Measurements from ENCODE around the gene EIF5AL1. TPM values are rescaled to one million over a fixed set of nuclear protein-coding genes. Genes with fewer than 3 reads are reported as not detected.
"Not testable (repeated sequence)": the region's sequence is repeated elsewhere in the genome, so short reads cannot be mapped to it uniquely, and the experiment has no call there.

EIF5AL1 gene
- total RNA-seq, 1 donor from 2014 or later = 0.05 TPM

- ATAC-seq; DNase-seq (ENCODE audit: missing footprints); intact Hi-C loops (cut with DNase I): not testable (repeated sequence)
These were observed 32.1 kb downstream of the EIF5AL1 start for GRCh38 chr10:79544408-79544807.

GRCh38 chr10:79544926-79545659, 32.8 kb downstream of the EIF5AL1 start:
- ATAC-seq; DNase-seq (ENCODE audit: missing footprints); intact Hi-C loops (cut with DNase I): not testable (repeated sequence)

GRCh38 chr10:79547128-79547527, 34.8 kb downstream of the EIF5AL1 start:
- DNase-seq (ENCODE audit: missing footprints); ATAC-seq; intact Hi-C loops (cut with DNase I): not testable (repeated sequence)

- ATAC-seq = no peak
- intact Hi-C loops (cut with DNase I) = no loop called here
- no peak for DNase-seq (ENCODE audit: missing footprints)
These were observed 35.6 kb downstream of the EIF5AL1 start for GRCh38 chr10:79547973-79548372.

DNA sequence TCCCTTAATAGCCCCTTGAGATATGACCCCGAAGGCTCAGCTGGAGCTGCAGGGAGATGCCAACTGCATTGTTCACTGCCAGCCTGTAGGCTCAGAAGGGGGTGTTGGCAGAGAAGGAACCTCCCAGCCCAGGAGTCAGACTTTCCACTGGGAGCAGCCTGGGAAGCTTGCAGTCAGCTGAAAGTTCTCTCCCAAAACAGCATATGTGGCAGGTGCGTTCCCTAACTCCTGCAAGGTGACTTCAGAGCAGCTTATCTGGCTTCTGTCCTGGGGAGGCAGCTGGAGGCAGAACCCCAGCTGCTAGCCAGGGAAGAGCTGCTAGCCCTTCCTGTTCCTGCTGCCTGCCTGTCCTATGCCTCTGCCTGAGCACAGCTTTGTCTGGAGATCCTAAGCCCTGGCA, 39.8 kb downstream of the EIF5AL1 start:
- DNase-seq (ENCODE audit: missing footprints) = no peak
- ATAC-seq = no peak
- intact Hi-C loops (cut with DNase I) = no loop called here

- DNase-seq (ENCODE audit: missing footprints) (no peak), ATAC-seq (no peak)
- intact Hi-C loops (cut with DNase I) = no loop called here
These were observed 43.3 kb downstream of the EIF5AL1 start for GRCh38 chr10:79555354-79556309.

DNA sequence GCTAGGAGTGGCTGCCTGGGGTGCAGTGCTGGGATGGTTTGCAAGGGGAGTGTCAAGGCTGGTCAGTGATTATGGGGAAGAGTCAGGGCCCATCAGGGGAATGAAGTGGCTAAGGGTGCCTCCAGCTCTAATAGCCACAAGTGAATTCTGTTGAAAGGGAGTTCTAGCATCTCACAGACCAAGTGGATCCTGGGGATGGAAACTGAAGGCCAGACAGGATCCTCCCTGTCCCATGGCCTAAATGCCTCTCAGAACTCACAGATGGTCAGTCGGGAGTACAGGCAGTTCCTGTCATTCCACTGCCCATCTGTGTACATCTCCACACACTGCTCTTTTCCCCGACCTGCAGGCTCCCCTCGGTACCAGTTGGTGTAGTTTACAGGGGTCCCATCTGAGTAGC, 44.6 kb downstream of the EIF5AL1 start:
- intact Hi-C loops (cut with DNase I); DNase-seq (ENCODE audit: missing footprints); ATAC-seq: not testable (repeated sequence)

- intact Hi-C loops (cut with DNase I) = no loop called here
- ATAC-seq = no peak
These were observed 47.4 kb downstream of the EIF5AL1 start for GRCh38 chr10:79559726-79560125.

DNA sequence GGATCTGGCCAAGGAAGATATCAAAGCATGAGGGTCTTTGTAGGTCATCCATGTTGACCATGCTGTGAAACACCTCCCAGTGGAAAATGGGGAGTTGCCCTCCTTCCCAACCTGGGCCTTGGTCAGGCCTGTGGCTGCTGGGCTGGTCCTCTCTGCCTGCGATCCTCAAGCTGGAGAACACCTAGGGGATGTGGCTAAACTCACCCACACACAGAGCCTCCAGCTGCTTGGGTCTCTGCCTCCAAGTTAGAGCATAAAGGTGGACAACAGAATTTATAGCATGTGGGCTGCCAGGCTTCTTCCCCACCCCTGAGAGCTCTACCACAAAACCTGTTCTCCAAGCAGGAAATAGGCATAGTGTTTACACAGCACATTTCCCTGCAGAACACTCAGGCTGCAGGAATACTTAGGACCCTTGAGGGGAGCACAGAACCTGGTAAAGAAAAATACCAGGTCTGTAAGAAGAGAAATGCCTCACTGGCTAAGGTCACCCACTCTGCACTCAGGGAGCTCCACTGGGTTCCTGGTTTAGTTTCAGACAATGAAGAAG, 47.9 kb downstream of the EIF5AL1 start, which contains the start of gene SFTPA2:
SFTPA2 (minus strand) TSS at position 248 of the 550 bp plus-strand sequence. CDS start 924 bp downstream, outside the sequence.
- ATAC-seq (no peak), DNase-seq (ENCODE audit: missing footprints) (no peak)
- intact Hi-C loops (cut with DNase I) = no loop called here

More at GRCh38 chr10:79559726-79560125, 47.4 kb downstream of the EIF5AL1 start:
- DNase-seq (ENCODE audit: missing footprints) = no peak

GRCh38 chr10:79561257-79561656, 48.9 kb downstream of the EIF5AL1 start:
- DNase-seq (ENCODE audit: missing footprints) (no peak), ATAC-seq (no peak)
- intact Hi-C loops (cut with DNase I) = no loop called here

DNA sequence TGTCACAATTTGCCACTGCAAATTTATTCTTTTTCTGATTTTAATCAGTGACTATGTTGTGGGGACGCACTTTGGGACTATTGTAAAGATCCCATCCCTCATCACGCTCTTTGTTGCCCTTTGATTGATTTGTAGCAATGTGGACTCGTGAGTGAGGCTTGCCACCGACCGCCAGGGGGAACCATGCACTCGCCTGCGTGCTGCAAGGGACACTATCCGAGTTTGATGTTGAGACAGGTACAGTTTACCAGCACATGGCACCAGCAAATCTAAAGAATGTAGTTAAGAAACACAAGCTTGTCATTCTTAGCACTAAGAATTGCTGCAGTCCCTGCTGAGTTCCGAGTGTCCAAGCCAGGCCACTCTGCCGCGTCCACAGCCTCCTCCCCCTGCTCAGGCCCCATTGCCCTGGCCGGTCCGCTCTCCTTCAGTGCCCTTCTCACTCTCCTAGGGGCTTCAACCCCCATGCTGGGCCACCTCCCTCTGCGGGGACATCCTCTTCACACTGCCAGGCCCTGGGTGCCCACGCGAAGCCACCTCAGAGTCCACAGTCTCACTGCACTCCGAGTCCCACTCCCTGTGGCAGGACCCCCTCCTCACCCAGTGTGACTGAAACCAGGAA, 49.9 kb downstream of the EIF5AL1 start:
- intact Hi-C loops (cut with DNase I) = loop anchor here (2.0 kb wide), 1 partner anchor 367 kb away; no protein-coding TSS in a partner anchor
- ATAC-seq (peak; percentile 63), DNase-seq (ENCODE audit: missing footprints) (peak; percentile 71)

DNA sequence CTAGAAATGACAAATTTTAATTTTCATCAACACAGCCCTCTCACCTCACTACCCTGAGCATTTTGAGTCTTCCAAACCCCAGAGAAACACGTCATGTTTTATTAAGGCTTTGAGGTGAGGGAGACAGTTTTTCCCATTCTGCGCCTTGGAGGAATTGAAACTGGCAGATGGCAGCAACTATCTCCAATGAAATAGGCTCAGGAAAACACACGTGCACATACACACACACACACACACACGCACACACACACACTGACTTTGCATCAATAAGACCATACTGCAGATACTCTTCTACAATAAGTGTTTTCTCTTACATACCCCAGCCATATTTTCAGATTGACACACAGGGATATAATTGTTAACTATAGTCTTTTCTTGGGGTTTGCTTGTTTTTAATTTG, 51.1 kb downstream of the EIF5AL1 start:
- intact Hi-C loops (cut with DNase I) = loop anchor here (2.0 kb wide), 1 partner anchor 365 kb away; no protein-coding TSS in a partner anchor
- ATAC-seq = no peak
- no peak for DNase-seq (ENCODE audit: missing footprints)

Other genes with a start within 250 kb of the EIF5AL1 start
- 151 TPM for gene PPIF, start 165.1 kb upstream of the EIF5AL1 start, total RNA-seq
- gene ZCCHC24, start 66.9 kb upstream of the EIF5AL1 start, total RNA-seq = 60.1 TPM
- 0.51 TPM for gene SFTPA2, start 47.9 kb downstream of the EIF5AL1 start, total RNA-seq
- gene SFTPA1, start 98.4 kb downstream of the EIF5AL1 start, total RNA-seq = 0.24 TPM
- gene NUTM2B, start 190.7 kb downstream of the EIF5AL1 start, total RNA-seq = 1.0 TPM